HCT116 (cell line): ENCODE measurements around the gene TK1. TPM values are rescaled to one million over a fixed set of nuclear protein-coding genes. Genes with fewer than 3 reads are reported as not detected.

Experiments
- ATAC-seq: fragments of 200-7000 bp; cut with Tn5 transposase; 2 replicates; pipeline ENCODE4 v1.9.1; 2020; ENCODE audit warnings: mild to moderate bottlenecking, moderate library complexity
- BruUV-seq: library from RNA; stranded (reverse); fragments of 400-500 nt; replicated peaks from 2 replicates; lab custom pipeline; 2021; lab: Mats Ljungman, UMichigan
- CTCF ChIA-PET: fragments of 300-600 bp; sonication (Branson Sonifier 250); formaldehyde crosslinking; loops from one replicate; lab custom pipeline; 2021; ENCODE audit warnings: antibody characterized with exemption; lab: Charles Lee
- POLR2A ChIA-PET: fragments of 300-600, 350-600 bp; sonication (Branson Sonifier 250); formaldehyde crosslinking; loops from one replicate; lab custom pipeline; 2021; ENCODE audit warnings: antibody characterized with exemption; lab: Charles Lee
- RAD21 ChIA-PET, 2 experiments: fragments of 300-600 bp; sonication (Branson Sonifier 250); formaldehyde crosslinking; loops; one replicate each; lab custom pipeline; 2023; ENCODE audit warnings: low total read pairs in 2 of 2; ENCODE audit not compliant: uncharacterized antibody in 2 of 2, unreplicated experiment in 2 of 2, low non-redundant PET in 1 of 2; lab: Charles Lee
- DNase-seq: peaks from one replicate; pipeline ENCODE4 v3.0.0-alpha.2; 2010; ENCODE audit warnings: low read depth, low spot score
- H2AFZ ChIP-seq: fragments of 200-600 bp; shearing (Covaris generic), sonication (generic); 2 replicates; pipeline ENCODE4 v1.6.1; 2017; ENCODE audit warnings: low read depth, mixed run types, mixed read lengths, antibody characterized with exemption, low read length; ENCODE audit not compliant: poor library complexity, severe bottlenecking
- H3K27ac ChIP-seq: 2 replicates; pipeline ENCODE4 v1.5.1; 2012; ENCODE audit warnings: low read depth, low read length
- H3K27me3 ChIP-seq: fragments of 200-600 bp; sonication (generic); 2 replicates; pipeline ENCODE4 v1.6.1; 2016; ENCODE audit warnings: mixed run types, low read length, mixed read lengths; ENCODE audit not compliant: insufficient read depth
- H3K36me3 ChIP-seq, 2 experiments: fragments of 200-500 bp in 1 of 2; fragments of 200-600 bp in 1 of 2; sonication (Bioruptor generic) in 1 of 2; sonication (generic) in 1 of 2; 2 replicates each; pipeline versions ENCODE4 v1.5.1 to v1.6.1; 2014 to 2016; ENCODE audit warnings: low read length in 2 of 2, inconsistent platforms in 1 of 2, mixed read lengths in 1 of 2, mixed run types in 1 of 2; ENCODE audit not compliant: insufficient read depth in 2 of 2, control insufficient read depth in 1 of 2
- H3K4me1 ChIP-seq, 2 experiments: fragments of 200-600 bp in 1 of 2; sonication (generic) in 1 of 2; 2 replicates each; pipeline versions ENCODE4 v1.5.1 to v1.6.1; 2012 to 2017; ENCODE audit warnings: low read length in 2 of 2, inconsistent platforms in 1 of 2, mild to moderate bottlenecking in 1 of 2, mixed read lengths in 1 of 2, mixed run types in 1 of 2, moderate library complexity in 1 of 2; ENCODE audit not compliant: insufficient read depth in 2 of 2, control insufficient read depth in 1 of 2
- H3K4me2 ChIP-seq: fragments of 200-600 bp; sonication (generic); 2 replicates; pipeline ENCODE4 v1.6.1; 2017; ENCODE audit warnings: mixed run types, low read length, mixed read lengths
- H3K4me3 ChIP-seq, 2 experiments: fragments of 200-600 bp in 1 of 2; sonication (generic) in 1 of 2; replicated peaks in 1 of 2; 2 replicates each; pipeline ENCODE4 v1.5.1; 2011 to 2016; ENCODE audit warnings: low read length in 2 of 2, control low read depth in 1 of 2, low read depth in 1 of 2, mild to moderate bottlenecking in 1 of 2, mixed read lengths in 1 of 2, mixed run types in 1 of 2
- H3K79me2 ChIP-seq: fragments of 200-600 bp; sonication (generic); 2 replicates; pipeline ENCODE4 v1.6.1; 2017; ENCODE audit warnings: mild to moderate bottlenecking, mixed run types, low read length, moderate library complexity, mixed read lengths; ENCODE audit not compliant: insufficient read depth
- H3K9ac ChIP-seq: fragments of 200-600 bp; sonication (generic); 2 replicates; pipeline ENCODE4 v1.6.1; 2016; ENCODE audit warnings: low read length, mixed read lengths
- H3K9me2 ChIP-seq: fragments of 200-600 bp; sonication (generic), shearing (Covaris generic); 2 replicates; pipeline ENCODE4 v1.6.1; 2017; ENCODE audit warnings: mixed run types, mild to moderate bottlenecking, moderate library complexity; ENCODE audit not compliant: insufficient read depth
- H3K9me3 ChIP-seq, 2 experiments: fragments of 200-500 bp in 1 of 2; fragments of 200-600 bp in 1 of 2; sonication (Bioruptor generic) in 1 of 2; sonication (generic) in 1 of 2; 2 replicates each; pipeline ENCODE4 v1.6.1; 2014 to 2017; ENCODE audit warnings: low read length in 2 of 2, mixed read lengths in 2 of 2, inconsistent platforms in 1 of 2, low read depth in 1 of 2, mild to moderate bottlenecking in 1 of 2, mixed run types in 1 of 2, moderate library complexity in 1 of 2; ENCODE audit not compliant: control insufficient read depth in 1 of 2, insufficient read depth in 1 of 2
- H4K20me1 ChIP-seq: fragments of 200-600 bp; sonication (generic), shearing (Covaris generic); 2 replicates; pipeline ENCODE4 v1.6.1; 2017; ENCODE audit warnings: mixed run types, mild to moderate bottlenecking, moderate library complexity; ENCODE audit not compliant: insufficient read depth
- CBX3 ChIP-seq: IDR thresholded peaks from 2 replicates; pipeline ENCODE4 v1.6.1; 2012; ENCODE audit warnings: low read depth
- CEBPB ChIP-seq: IDR thresholded peaks from 2 replicates; pipeline ENCODE4 v1.6.1; 2012; ENCODE audit warnings: low read depth
- ELF1 ChIP-seq: IDR thresholded peaks from 2 replicates; pipeline ENCODE4 v1.6.1; 2012; ENCODE audit warnings: low read depth, borderline replicate concordance
- EZH2 ChIP-seq: fragments of 200-600 bp; sonication (generic); IDR thresholded peaks from 2 replicates; pipeline ENCODE4 v1.6.1; 2017; ENCODE audit warnings: antibody characterized with exemption, mixed run types
- JUND ChIP-seq: IDR thresholded peaks from 2 replicates; pipeline ENCODE4 v1.6.1; 2012
- ZNF274 ChIP-seq: fragments of 200-500 bp; sonication (Bioruptor generic); IDR thresholded peaks from 2 replicates; pipeline ENCODE4 v1.6.1; 2014; ENCODE audit warnings: mild to moderate bottlenecking, low read depth, low read length, inconsistent platforms
- intact Hi-C: fragments of 100-400 bp; cut with micrococcal nuclease; formaldehyde crosslinking; loops from 2 replicates; pipeline ENCODE4 v1.10.0; 2022
- total RNA-seq: library from RNA; stranded (reverse); gene quantifications from one replicate; pipeline ENCODE4 v1.2.1, GENCODE V29; 2021; ENCODE audit not compliant: unreplicated experiment
- TF ChIP-seq, protein P1 (sequence below): IDR thresholded peaks from 2 replicates; pipeline ENCODE4 v1.6.1; 2011; ENCODE audit warnings: mild to moderate bottlenecking, low read length, moderate library complexity; ENCODE audit not compliant: insufficient replicate concordance; ENCODE audit errors: extremely low read depth
- TF ChIP-seq, protein P2 (sequence below), 3 experiments: fragments of 200-600 bp in 1 of 3; sonication (generic) in 1 of 3; IDR thresholded peaks in 2 of 3; conservative IDR thresholded peaks in 1 of 3; 2 replicates each; pipeline ENCODE4 v1.5.1; 2012 to 2017; ENCODE audit warnings: low read depth in 2 of 3, low read length in 2 of 3, antibody characterized with exemption in 1 of 3, borderline replicate concordance in 1 of 3, control low read depth in 1 of 3, mild to moderate bottlenecking in 1 of 3, mixed read lengths in 1 of 3, mixed run types in 1 of 3, moderate library complexity in 1 of 3; ENCODE audit not compliant: insufficient read depth in 1 of 3

Gene TK1
- total RNA-seq, 1 experiment from 2014 or later: 315 TPM

DNA sequence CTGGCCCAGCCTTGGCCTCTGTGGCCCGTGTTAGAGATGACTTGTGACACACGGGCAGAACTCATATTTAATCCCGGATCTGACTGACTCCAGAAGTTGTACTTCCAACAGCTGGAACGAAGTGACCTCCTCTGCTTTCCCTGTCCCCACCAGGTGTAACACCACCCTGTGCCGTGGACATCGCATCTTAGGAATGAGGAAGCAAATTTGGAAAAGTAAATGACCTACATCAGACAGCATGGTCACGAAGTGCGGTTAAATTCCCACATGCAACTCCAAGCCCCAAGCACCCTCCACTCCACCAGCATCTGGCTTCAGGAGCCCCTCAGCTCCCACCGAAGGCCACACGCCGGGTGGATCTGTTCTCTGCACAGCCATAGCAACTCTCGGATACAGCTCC, 2.9 kb downstream of the TK1 start:
- Histone ChIP-seq H3K4me3 (no peak overlapping the region), H3K9me2 (no peaks in the 10 kb centered on the region), H3K9ac (peak overlapping the region; percentile 14; the same call in 1 of the 2 replicates), H4K20me1 (no peaks in the 10 kb centered on the region), H3K36me3 (peaks cover 38 to 55% of the 10 kb centered on the region in 2 experiments), H3K4me1 (peaks cover 13 to 40% of the 10 kb centered on the region in 2 experiments), H3K79me2 (peaks cover 74% of the 10 kb centered on the region), H3K4me2 (no peak overlapping the region), H2AFZ (no peak overlapping the region), H3K27me3 (no peaks in the 10 kb centered on the region), H3K27ac (no peak overlapping the region), H3K9me3 (no peaks in the 10 kb centered on the region)
- CTCF ChIA-PET: interaction anchor here (0.9 to 1.4 kb wide), 2 partner anchors 165 kb away, joined by 3 read pairs; no protein-coding TSS in a partner anchor
- TF ChIP-seq ZNF274 (no peak), JUND (no peak), ELF1 (no peak), CBX3 (no peak), EZH2 (no peak), CEBPB (no peak)
- TF ChIP-seq, protein P1, sequence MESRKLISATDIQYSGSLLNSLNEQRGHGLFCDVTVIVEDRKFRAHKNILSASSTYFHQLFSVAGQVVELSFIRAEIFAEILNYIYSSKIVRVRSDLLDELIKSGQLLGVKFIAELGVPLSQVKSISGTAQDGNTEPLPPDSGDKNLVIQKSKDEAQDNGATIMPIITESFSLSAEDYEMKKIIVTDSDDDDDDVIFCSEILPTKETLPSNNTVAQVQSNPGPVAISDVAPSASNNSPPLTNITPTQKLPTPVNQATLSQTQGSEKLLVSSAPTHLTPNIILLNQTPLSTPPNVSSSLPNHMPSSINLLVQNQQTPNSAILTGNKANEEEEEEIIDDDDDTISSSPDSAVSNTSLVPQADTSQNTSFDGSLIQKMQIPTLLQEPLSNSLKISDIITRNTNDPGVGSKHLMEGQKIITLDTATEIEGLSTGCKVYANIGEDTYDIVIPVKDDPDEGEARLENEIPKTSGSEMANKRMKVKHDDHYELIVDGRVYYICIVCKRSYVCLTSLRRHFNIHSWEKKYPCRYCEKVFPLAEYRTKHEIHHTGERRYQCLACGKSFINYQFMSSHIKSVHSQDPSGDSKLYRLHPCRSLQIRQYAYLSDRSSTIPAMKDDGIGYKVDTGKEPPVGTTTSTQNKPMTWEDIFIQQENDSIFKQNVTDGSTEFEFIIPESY: no peak
- TF ChIP-seq, protein P2, sequence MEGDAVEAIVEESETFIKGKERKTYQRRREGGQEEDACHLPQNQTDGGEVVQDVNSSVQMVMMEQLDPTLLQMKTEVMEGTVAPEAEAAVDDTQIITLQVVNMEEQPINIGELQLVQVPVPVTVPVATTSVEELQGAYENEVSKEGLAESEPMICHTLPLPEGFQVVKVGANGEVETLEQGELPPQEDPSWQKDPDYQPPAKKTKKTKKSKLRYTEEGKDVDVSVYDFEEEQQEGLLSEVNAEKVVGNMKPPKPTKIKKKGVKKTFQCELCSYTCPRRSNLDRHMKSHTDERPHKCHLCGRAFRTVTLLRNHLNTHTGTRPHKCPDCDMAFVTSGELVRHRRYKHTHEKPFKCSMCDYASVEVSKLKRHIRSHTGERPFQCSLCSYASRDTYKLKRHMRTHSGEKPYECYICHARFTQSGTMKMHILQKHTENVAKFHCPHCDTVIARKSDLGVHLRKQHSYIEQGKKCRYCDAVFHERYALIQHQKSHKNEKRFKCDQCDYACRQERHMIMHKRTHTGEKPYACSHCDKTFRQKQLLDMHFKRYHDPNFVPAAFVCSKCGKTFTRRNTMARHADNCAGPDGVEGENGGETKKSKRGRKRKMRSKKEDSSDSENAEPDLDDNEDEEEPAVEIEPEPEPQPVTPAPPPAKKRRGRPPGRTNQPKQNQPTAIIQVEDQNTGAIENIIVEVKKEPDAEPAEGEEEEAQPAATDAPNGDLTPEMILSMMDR (IDR thresholded peaks at IDR 0.05 in 2 of 3, conservative IDR thresholded peaks at IDR 0.05 in 1 of 3; ENCODE audit: borderline replicate concordance in 1 of 3, insufficient read depth in 1 of 3, low read depth in 2 of 3, low read length in 2 of 3): no peak
- ATAC-seq (no peak), DNase-seq (no peak)
- BruUV-seq: no TSS peak
- POLR2A ChIA-PET: interaction anchor here (1.9 to 4.1 kb wide), 2 partner anchors 9 to 42 kb away, joined by 5 to 44 read pairs; no protein-coding TSS in a partner anchor
- RAD21 ChIA-PET: no interaction called here
- intact Hi-C loops: no loop called here
